HTERT RPE-1 (cell line): ENCODE data around the gene CORO2A.

Experiments used
- in situ Hi-C: fragments of 300-500 bp; cut with MboI; formaldehyde crosslinking; loops from 4 replicates; pipeline ENCODE4 v1.14.3; 2020; ENCODE audit warnings: low sequenced_read_pairs

Gene CORO2A

DNA sequence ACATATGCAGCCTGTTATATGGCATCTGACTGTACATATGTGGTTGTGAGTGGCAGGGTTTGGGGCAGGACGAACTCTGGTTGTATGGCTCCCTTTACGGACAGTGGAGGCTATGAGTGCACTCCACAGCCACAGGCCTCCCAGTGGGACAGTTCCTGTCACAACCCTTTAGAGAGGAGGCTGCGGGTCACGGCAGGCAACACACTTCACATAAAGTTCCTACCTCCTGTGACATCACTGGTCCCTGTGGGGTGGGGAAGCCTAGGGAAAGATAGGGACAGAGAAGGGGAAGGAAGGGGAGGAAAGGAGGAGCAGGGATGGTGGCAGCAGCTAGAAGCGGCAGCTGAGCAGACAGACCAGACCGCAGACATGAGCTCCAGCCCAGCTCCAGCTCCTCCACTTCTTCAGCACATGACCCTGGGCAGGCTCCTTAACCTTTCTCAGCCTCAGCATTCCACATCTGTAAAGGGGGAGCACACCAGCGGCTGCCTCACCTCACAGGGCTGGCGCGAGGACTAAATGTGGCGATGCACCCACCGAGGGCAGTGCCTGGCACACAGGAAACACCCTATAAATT is 27.4 kb upstream of the CORO2A start:
- in situ Hi-C loops = no loop called here

DNA sequence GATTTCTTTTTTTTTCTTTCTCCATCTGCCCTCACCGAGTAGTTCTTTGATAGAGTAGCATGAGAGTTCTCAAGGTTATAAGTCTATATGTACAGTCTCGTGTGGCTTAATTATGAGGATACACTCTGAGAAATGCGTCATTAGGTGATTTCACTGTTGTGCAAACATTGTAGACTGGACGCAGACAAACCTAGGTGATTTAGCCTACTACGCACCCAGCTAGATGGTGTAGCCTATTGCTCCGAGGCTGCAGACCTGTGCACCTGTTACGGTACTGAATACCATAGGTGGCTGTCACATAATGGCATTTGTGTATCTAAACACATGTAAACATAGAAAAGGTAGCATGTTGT is 26.9 kb upstream of the CORO2A start:
- in situ Hi-C loops = no loop called here

DNA sequence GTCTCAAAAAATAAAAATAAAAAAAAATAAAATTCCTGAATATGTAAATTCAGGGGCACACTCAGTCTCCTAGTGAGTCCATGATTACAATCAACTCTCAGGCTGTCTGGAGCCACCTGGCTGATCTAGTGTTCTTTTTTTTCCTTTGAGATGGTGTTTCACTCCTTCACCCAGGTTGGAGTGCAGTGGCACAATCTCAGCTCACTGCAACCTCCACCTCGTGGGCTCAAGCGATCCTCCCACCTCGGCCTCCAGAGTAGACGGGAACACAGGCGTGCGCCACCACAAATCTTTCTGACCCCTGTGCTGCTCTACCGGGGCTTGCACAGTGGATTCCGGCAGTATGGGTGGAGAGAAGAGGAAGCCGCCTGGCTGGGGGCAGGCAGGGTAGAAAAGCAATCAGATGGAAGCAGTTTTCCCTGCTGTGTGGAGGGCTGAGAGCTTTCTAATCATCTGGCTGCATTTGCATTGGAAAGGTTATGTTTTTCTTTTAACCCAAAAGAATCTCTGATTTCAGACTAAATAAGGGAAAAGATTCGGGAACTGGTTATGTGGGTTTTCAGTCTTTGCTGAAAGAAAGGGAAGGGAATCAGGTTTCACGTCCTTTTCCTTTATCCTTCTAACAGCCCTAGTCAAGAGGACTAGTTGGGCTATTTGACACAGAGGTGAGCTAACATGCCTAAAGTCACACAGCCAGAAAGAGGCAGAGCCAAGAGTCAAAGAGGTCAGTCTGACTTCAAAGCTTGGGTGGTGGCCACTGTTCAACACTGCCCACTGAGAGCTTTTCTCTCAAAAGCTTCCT is 26.3 kb upstream of the CORO2A start:
- in situ Hi-C loops = no loop called here

DNA sequence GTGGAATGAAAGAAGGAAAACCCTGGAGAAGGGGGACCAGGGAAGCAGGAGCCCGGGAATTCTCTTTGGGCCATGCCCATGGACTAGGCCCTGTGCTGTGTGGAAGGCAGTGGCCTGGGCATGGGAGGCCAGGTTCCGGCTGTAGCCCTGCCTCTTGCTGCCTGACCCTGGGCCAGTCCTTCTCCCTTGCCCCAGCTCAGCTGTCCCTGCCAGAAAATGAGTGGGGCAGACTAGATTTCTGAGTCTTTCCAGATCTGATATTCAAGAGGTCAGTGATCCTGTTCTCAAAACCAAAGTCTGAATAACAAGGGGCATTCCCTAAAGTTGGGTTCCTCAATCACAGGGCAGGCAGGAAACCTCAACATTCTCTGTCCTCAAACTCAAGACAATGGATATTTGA is 24.8 kb upstream of the CORO2A start:
- in situ Hi-C loops = no loop called here

DNA sequence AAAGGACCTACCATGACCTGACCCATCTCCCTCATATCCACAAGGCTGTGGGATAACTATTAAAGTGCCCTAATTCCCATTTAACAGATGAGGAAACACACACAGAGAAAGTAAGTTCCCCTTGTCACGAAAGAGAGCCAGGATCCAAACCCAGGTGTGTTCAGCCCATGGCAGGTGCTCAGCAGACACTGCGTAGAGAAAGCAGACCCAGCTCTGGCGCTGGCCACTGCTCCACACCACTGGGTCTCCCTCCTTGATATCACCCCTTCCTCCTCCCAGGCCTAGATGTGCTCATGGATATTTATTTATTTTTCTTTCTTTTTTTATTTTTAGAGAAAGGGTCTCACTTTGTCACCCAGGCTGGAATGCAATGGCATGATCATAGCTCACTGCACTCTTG is 24.0 kb upstream of the CORO2A start:
- in situ Hi-C loops = no loop called here

GRCh38 chr9:98215821-98216220 is 23.4 kb upstream of the CORO2A start:
- in situ Hi-C loops = no loop called here

DNA sequence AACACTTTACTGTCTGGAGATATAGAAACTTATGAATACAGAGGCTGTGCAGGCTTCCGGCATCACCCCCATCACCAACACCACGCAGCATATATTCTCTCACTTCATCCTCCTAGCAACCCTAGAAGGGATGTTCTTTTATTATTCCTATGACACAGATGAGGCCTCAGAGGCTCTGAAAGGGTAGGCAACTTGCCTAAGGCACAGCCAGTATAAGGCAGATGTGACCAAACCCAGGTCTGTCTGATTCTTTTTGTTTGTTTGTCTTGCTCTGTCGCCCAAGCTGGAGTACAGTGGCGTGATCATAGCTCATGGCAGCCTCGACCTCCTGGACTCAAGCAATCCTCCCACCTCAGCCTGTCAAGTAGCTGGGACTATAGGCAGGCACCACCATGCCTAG is 22.8 kb upstream of the CORO2A start:
- in situ Hi-C loops = no loop called here

GRCh38 chr9:98214811-98215210 is 22.4 kb upstream of the CORO2A start:
- in situ Hi-C loops = no loop called here

GRCh38 chr9:98211260-98211659 is 18.8 kb upstream of the CORO2A start:
- in situ Hi-C loops = no loop called here

DNA sequence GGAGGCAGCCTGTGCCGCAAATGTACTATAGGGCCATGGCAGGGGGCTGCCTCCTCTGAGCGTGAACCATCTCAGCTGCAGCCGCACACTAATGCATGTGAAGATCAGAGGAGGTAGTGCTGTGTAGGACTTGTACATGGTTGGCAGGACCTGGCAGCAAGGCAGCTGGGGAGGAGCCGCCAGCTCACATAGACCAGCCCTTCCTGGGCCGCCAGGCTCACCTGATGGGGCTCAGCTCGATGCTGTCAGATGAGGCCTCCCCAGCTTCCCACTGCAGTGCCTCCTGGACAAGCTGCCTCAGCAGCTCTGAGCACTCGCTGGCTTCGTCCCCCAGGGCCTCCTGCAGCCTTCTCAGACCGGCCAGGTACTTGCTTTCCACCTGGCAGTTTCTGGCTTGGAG is 18.0 kb upstream of the CORO2A start:
- in situ Hi-C loops = no loop called here

- in situ Hi-C loops = no loop called here
Observed at GRCh38 chr9:98209530-98209929, 17.1 kb upstream of the CORO2A start.

GRCh38 chr9:98208635-98209034 is 16.2 kb upstream of the CORO2A start:
- in situ Hi-C loops = no loop called here

DNA sequence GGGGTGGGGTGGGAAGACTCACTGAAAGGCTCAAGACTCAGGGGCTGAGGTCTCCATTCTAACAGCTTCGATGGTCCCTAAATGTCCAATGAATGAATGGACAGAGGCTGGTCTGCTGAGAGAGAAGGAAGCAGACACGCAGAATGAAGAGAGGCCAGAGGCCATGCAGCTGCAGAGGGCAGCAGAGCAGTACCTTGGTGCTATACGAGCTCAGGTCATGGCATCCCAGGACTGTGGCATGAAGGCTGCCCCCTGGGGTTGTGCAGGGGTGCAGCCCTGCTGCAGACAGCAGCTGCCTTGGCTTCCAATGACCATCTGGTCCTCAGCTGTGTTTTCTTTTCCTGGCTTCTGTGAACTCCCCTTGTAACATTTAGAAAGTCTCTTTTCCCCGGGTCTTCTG is 15.2 kb upstream of the CORO2A start:
- in situ Hi-C loops = no loop called here

DNA sequence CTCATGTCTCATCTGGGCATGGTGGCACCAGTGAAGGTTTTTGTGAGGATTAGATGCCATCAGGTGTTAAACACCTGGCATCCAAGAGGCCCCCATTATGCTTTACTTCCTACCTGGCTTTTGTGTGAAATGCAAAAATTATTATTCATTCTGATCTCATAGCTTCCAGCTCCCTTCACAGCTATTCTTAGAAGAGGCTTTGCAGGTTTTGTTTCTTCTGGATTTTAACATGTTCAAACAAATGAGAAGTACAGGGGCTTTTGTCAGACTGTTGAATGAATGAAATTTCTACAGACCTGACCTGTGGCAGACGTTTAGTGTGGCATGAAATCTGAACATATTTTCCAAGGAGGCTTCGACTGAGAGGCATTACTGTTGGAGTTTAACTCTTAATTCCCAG is 14.3 kb upstream of the CORO2A start:
- in situ Hi-C loops = no loop called here

- in situ Hi-C loops = no loop called here
Observed at GRCh38 chr9:98204692-98205091, 12.3 kb upstream of the CORO2A start.

DNA sequence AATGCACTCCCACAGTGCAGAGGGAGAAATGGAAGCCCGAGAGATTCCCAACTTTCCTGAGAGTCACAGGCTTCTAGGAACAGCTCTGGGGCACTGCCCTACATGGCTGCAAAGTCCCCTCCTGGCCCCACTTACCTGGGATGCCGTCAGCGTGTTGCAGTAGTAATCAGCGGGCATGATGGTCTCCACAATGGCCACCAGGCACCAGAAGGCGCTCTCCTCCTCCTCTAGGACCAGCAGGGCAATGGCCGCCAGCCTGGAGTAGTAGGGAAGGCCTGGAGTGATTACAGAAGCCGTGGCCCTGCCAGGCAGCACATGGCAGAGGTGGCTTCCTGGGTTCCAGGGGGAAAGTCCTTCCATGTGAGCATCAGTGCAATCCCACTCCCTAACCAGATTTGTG is 10.7 kb upstream of the CORO2A start:
- in situ Hi-C loops = no loop called here

- in situ Hi-C loops = no loop called here
Observed at GRCh38 chr9:98202252-98202651, 9.8 kb upstream of the CORO2A start.

- in situ Hi-C loops = no loop called here
Observed at GRCh38 chr9:98201749-98202148, 9.3 kb upstream of the CORO2A start.

GRCh38 chr9:98201102-98201501 is 8.7 kb upstream of the CORO2A start:
- in situ Hi-C loops = no loop called here

DNA sequence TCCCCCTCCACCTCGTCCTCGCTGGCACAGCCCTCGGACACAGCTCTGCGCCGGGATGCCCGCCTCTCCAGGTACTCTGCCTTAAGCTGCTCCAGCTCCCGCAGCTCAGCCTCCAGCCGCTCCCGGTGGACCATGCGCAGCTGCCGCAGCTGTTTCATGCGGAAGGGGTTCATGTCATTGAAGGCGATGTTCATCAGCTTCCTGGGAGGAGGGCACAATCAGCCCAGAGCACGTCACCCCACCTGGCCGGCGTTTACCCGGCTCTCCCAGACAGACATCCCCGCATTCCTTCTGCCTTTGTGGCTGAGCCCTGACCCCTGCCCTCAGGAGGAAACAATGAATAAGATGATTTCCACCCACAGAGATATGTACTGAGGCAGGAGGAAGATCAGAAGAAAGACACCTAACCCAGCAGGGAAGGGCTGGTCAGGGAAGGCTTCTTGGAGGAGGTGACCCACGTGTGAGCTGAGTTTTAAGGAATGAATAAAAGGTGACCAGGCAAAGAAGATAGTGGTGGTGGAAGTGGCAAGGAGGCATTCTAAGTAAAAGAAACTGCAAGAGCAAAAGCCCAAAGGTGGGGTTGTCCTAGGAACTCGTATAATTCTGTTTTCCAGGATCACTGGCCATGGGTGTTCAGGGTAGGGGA is 7.1 kb upstream of the CORO2A start:
- in situ Hi-C loops = no loop called here

DNA sequence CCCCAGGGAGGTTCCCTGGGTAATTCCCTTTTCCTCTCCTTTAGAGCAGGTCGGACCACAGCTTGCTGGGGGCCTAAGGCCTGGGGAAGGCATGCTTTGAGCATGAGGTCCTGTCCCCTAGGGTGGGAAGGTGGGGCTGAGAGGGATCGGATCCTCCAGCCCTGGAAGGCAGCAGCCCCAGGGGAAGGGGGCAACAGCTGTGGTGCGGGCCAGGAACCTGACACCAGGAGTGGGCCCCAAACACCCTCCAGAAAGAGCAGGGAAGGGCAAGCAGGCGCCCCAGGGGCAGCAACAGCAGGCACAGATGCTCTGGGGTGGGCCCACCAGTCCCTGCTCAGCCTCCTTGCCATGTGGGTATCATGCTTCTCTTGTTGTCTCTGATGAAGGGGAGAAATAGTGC is 3.2 kb upstream of the CORO2A start:
- in situ Hi-C loops = no loop called here

DNA sequence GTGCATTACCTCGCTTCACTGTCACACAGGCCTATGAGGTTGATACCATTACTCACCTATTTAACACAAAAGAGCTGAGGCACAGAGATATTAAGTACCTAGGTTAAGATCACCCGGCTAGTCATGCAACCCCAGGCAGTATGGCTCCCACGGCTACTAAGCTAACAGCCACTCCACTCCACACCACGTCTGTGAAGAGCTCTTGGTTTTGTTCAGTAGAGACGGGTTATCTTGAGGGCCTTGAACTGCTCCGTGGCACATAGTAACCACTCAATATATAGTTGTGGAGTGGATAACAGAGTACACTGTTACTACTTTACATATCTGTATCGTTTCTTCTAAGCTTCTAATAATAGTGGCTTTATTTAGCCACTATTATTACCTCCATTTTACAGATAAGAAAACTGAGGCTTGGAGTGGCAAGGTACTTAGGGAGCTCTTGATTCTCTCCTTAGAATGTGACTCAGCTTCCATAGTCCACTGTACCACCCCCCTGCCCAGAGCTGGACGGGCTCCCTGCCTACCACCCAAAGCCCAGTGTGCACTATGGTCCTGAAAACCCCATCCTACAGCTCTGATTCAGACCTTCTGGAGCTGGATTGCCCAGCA is 1.0 kb upstream of the CORO2A start:
- in situ Hi-C loops = no loop called here
